ENCODE data around the gene TJP3. TPM values are rescaled to one million over a fixed set of nuclear protein-coding genes. Genes with fewer than 3 reads are reported as not detected.

TJP3 gene
- total RNA-seq, 2 donors from 2014 or later: 0.57 to 2.1 TPM

- H3K27me3 Mint-ChIP-seq: no peaks in the 10 kb centered on the region
- H3K4me1 Mint-ChIP-seq (ENCODE audit: low read depth in 2 of 2): peaks cover 30 to 47% of the 10 kb centered on the region in 2 donors
- peak; percentile 11 to 24 for ATAC-seq
- peak overlapping the region; percentile 81 for H3K4me3 Mint-ChIP-seq
- no peak for DNase-seq (ENCODE audit: low spot score)
- H3K36me3 Mint-ChIP-seq: peaks cover 9% of the 10 kb centered on the region
- H3K27ac Mint-ChIP-seq: peak overlapping the region in 1 of 2 donors; percentile 35
- H3K9me3 Mint-ChIP-seq: peaks cover 6% of the 10 kb centered on the region
These were observed 77.3 kb downstream of the TJP3 start for GRCh38 chr19:3785451-3785937.

DNA sequence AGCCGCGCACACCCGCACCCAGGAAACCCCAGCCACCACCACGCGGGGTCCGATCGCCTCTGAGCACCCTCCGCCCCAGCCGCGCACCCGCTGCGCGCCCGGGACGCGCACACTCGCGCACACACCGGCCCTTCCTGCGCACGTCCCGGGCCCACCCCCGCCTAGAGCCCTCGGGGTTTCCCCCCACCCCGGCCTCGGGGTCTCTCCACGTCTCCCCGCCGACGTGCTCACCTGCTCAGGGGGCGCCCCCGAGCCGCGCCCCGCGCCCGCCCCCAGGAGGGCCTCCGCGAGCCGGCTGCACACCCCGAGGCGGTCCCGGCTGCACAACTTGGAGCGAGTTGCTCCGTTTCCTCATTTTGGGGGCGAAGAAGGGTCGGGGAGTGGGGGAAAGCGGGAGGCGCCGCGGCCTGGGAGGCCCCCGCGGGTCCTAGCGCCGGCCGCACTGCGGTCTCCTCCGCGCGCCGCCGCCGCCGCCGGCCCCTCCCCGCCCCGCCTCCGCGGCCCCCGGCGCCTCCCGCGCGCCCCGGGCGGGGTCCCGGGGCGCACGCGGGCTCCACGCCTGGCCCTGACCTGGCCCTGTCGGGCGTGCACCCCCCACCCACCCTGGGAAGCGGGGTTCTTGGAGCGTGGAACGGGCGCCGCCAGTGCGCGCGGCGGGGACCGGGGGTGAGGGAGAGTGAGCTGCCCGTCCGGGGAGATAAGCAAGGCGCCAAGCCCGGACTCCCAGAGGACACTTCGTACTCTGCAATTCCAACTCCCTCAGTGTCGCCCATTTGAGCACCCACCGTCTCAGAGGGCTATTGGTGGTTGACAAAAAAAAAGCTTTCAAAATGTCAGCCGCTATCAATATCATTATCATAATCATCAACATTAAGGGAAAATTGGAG is 78.0 kb downstream of the TJP3 start, which contains the start of gene MATK:
Gene MATK (minus strand): TSS at position 444 of the 887 bp plus-strand sequence. CDS start 1,246 bp downstream, outside the sequence.
- peaks cover 6% of the 10 kb centered on the region for H3K9me3 Mint-ChIP-seq
- peaks cover 9% of the 10 kb centered on the region for H3K36me3 Mint-ChIP-seq
- peak within 1 kb of the TSS; percentile 81 for H3K4me3 Mint-ChIP-seq
- peaks cover 37 to 50% of the 10 kb centered on the region in 2 donors for H3K4me1 Mint-ChIP-seq (ENCODE audit: low read depth in 2 of 2)
- no peaks in the 10 kb centered on the region for H3K27me3 Mint-ChIP-seq
- ATAC-seq: peak; percentile 58 to 59
- H3K27ac Mint-ChIP-seq: peak within 1 kb of the TSS; percentile 21 to 35
- no peak for DNase-seq (ENCODE audit: low spot score)

DNA sequence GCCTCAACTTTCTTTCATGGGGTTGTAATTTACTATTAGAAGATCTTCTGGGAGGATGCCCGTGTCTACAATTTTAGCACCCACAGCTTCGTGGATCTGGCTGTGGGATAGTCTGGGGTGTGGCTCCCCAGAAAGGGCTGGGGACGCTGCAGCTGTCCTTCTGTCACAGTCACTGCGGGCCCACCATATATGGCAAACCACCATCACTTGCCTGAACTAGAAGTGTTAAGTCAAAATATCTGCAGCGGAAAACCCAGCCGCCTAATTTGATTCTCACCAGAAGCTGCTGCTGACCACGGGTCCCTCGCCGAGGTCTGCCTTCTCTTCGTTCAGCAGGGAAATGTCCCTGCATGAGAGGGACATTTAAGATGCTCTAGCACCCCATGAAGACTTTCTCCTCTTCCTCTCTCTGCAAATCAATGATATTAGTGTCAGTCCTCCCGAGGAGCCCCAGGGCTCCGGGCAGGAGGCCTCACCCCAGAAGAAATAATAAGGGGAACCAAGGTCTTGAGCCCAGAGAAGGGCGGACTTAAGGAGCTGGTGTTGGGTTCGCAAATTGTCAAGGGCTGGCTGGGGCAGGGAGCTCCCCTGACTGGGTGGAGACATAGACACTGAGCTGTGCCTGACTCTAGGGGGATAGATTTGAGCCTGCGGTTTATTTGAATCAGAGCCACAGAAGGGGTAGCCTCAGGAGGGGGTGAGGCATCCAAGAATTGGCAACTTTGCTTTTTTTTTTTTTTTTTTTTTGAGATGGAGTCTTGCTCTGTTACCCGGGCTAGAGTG is 81.0 kb downstream of the TJP3 start:
- Mint-ChIP-seq H3K4me1 (ENCODE audit: low read depth in 2 of 2) (peaks cover 45 to 49% of the 10 kb centered on the region in 2 donors), H3K36me3 (no peaks in the 10 kb centered on the region), H3K27me3 (no peaks in the 10 kb centered on the region), H3K9me3 (no peaks in the 10 kb centered on the region), H3K27ac (peak overlapping the region; percentile 84 to 94), H3K4me3 (peak overlapping the region; percentile 81)
- ATAC-seq (peak; percentile 81 to 84), DNase-seq (ENCODE audit: low spot score) (peak; percentile 88)

GRCh38 chr19:3790209-3790734 is 82.1 kb downstream of the TJP3 start:
- ATAC-seq: no peak

GRCh38 chr19:3790941-3791340 is 82.8 kb downstream of the TJP3 start:
- H3K27me3 Mint-ChIP-seq: no peaks in the 10 kb centered on the region
- no peak for ATAC-seq
- H3K4me3 Mint-ChIP-seq: peak overlapping the region; percentile 81
- no peaks in the 10 kb centered on the region for H3K9me3 Mint-ChIP-seq
- peaks cover 42 to 44% of the 10 kb centered on the region in 2 donors for H3K4me1 Mint-ChIP-seq (ENCODE audit: low read depth in 2 of 2)
- peak overlapping the region; percentile 75 to 94 for H3K27ac Mint-ChIP-seq
- no peaks in the 10 kb centered on the region for H3K36me3 Mint-ChIP-seq
- no peak for DNase-seq (ENCODE audit: low spot score)

More at GRCh38 chr19:3790209-3790734, 82.1 kb downstream of the TJP3 start:
- H3K36me3 Mint-ChIP-seq: no peaks in the 10 kb centered on the region
- no peaks in the 10 kb centered on the region for H3K27me3 Mint-ChIP-seq
- no peaks in the 10 kb centered on the region for H3K9me3 Mint-ChIP-seq
- H3K27ac Mint-ChIP-seq: peak overlapping the region; percentile 75 to 94
- H3K4me3 Mint-ChIP-seq: peak overlapping the region; percentile 81
- DNase-seq (ENCODE audit: low spot score): no peak
- H3K4me1 Mint-ChIP-seq (ENCODE audit: low read depth in 2 of 2): peaks cover 42 to 44% of the 10 kb centered on the region in 2 donors

DNA sequence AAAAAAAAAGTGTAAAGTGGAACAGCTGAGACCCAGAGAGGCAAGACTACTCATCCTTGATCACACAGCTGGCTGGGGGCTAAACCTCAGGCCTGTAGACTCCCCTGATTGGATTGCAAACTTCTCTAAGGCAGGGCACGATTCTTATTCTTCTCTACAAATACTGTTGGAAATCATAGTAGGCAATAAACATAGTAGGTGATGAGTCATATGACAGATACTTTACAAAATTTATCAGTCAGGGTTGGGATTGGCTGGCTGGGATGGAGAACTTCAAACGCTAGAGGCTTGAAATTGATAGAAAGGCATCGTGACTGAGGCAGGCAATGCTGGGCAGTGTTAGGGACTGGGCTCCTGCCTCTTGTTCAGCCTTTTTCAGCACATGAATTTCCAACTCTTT is 83.9 kb downstream of the TJP3 start:
- Mint-ChIP-seq H3K4me3 (peak overlapping the region; percentile 12), H3K4me1 (ENCODE audit: low read depth in 2 of 2) (peaks cover 48 to 50% of the 10 kb centered on the region in 2 donors), H3K27me3 (no peaks in the 10 kb centered on the region)

GRCh38 chr19:3793799-3794198 is 85.6 kb downstream of the TJP3 start:
- no peaks in the 10 kb centered on the region for H3K27me3 Mint-ChIP-seq
- no peak for DNase-seq (ENCODE audit: low spot score)
- peak overlapping the region; percentile 36 to 66 for H3K27ac Mint-ChIP-seq
- peaks cover 15% of the 10 kb centered on the region for H3K36me3 Mint-ChIP-seq
- no peak for ATAC-seq
- peaks cover 6% of the 10 kb centered on the region for H3K9me3 Mint-ChIP-seq
- H3K4me3 Mint-ChIP-seq: no peak overlapping the region
- peaks cover 49 to 51% of the 10 kb centered on the region in 2 donors for H3K4me1 Mint-ChIP-seq (ENCODE audit: low read depth in 2 of 2)

More for the DNA sequence above, 83.9 kb downstream of the TJP3 start:
- Mint-ChIP-seq H3K36me3 (peaks cover 8% of the 10 kb centered on the region), H3K27ac (peak overlapping the region in 1 of 2 donors; percentile 46), H3K9me3 (peaks cover 6% of the 10 kb centered on the region)
- no peak for ATAC-seq
- DNase-seq (ENCODE audit: low spot score): no peak

GRCh38 chr19:3796358-3796757 is 88.2 kb downstream of the TJP3 start:
- no peak for DNase-seq (ENCODE audit: low spot score)
- Mint-ChIP-seq H3K27me3 (no peaks in the 10 kb centered on the region), H3K4me1 (ENCODE audit: low read depth in 2 of 2) (peaks cover 40 to 42% of the 10 kb centered on the region in 2 donors), H3K36me3 (peaks cover 15% of the 10 kb centered on the region), H3K27ac (peak overlapping the region in 1 of 2 donors; percentile 2), H3K9me3 (peaks cover 6% of the 10 kb centered on the region), H3K4me3 (peak overlapping the region; percentile 14)
- ATAC-seq: no peak

- peak; percentile 87 to 90 for ATAC-seq
- H3K4me1 Mint-ChIP-seq (ENCODE audit: low read depth in 2 of 2): peaks cover 30 to 38% of the 10 kb centered on the region in 2 donors
- peak overlapping the region; percentile 75 to 81 for H3K27ac Mint-ChIP-seq
- H3K36me3 Mint-ChIP-seq: peaks cover 15% of the 10 kb centered on the region
- H3K4me3 Mint-ChIP-seq: peak overlapping the region; percentile 81
- DNase-seq (ENCODE audit: low spot score): no peak
- H3K9me3 Mint-ChIP-seq: peaks cover 6% of the 10 kb centered on the region
- no peaks in the 10 kb centered on the region for H3K27me3 Mint-ChIP-seq
These were observed 90.0 kb downstream of the TJP3 start for GRCh38 chr19:3798137-3798536.

Other genes starting within 250 kb of the TJP3 start
- gene SMIM24, start 227.9 kb upstream of the TJP3 start, total RNA-seq: under 1 TPM in 1 of 2 donors, not detected in 1; 0.62 TPM
- not detected for gene SMIM44, start 224.9 kb upstream of the TJP3 start, total RNA-seq
- 10 to 100 TPM; 16.1 to 28.6 TPM for gene DOHH, start 207.7 kb upstream of the TJP3 start, total RNA-seq
- gene FZR1, start 202.1 kb upstream of the TJP3 start, total RNA-seq: 10 to 100 TPM; 51.4 to 63.0 TPM
- gene TEKTIP1, start 169.2 kb upstream of the TJP3 start, total RNA-seq: 1 to 10 TPM; 3.3 to 4.4 TPM
- gene MFSD12, start 150.8 kb upstream of the TJP3 start, total RNA-seq: 10 to 100 TPM; 72.2 to 73.1 TPM
- 10 to 100 TPM; 38.2 to 48.0 TPM for gene HMG20B, start 135.4 kb upstream of the TJP3 start, total RNA-seq
- gene GIPC3, start 122.9 kb upstream of the TJP3 start, total RNA-seq: under 1 TPM; 0.25 to 0.40 TPM
- under 1 TPM in 1 of 2 donors, not detected in 1; 0.28 TPM for gene TBXA2R, start 101.5 kb upstream of the TJP3 start, total RNA-seq
- 10 to 100 TPM; 28.9 to 44.7 TPM for gene CACTIN, start 81.6 kb upstream of the TJP3 start, total RNA-seq
- 10 to 100 TPM; 27.0 to 29.6 TPM for gene PIP5K1C, start 7.9 kb upstream of the TJP3 start, total RNA-seq
- gene APBA3, start 53.3 kb downstream of the TJP3 start, total RNA-seq: 10 to 100 TPM; 40.6 to 55.4 TPM
- 10 to 100 TPM; 58.5 to 75.1 TPM for gene MRPL54, start 54.3 kb downstream of the TJP3 start, total RNA-seq
- gene RAX2, start 63.8 kb downstream of the TJP3 start, total RNA-seq: under 1 TPM in 1 of 2 donors, not detected in 1; 0.21 TPM
- gene MATK, start 78.0 kb downstream of the TJP3 start, total RNA-seq: 10 to 100 TPM; 58.5 to 61.9 TPM
- 1 to 10 TPM in 1 of 2 donors, under 1 TPM in 1; 0.67 to 1.4 TPM for gene ZFR2, start 160.7 kb downstream of the TJP3 start, total RNA-seq
- not detected for gene ATCAY, start 172.3 kb downstream of the TJP3 start, total RNA-seq
- not detected for gene NMRK2, start 224.7 kb downstream of the TJP3 start, total RNA-seq

Data from natural killer cell treated with Interleukin-12 subunit alpha and Interleukin-12 subunit beta and Interleukin-15 and Interleukin-18, amount 100 ng/mL, for 72 hours (primary cell).